ENCODE data around the gene FCGR2B. TPM values are rescaled to one million over a fixed set of nuclear protein-coding genes. Genes with fewer than 3 reads are reported as not detected.
"Not testable (repeated sequence)": the region's sequence is repeated elsewhere in the genome, so short reads cannot be mapped to it uniquely, and the experiment has no call there.

Gene FCGR2B
- total and polyA plus RNA-seq, 2 donors (not counting 3 experiments of a cell fraction or from before 2014, with no cell fraction given) = not detected

DNA sequence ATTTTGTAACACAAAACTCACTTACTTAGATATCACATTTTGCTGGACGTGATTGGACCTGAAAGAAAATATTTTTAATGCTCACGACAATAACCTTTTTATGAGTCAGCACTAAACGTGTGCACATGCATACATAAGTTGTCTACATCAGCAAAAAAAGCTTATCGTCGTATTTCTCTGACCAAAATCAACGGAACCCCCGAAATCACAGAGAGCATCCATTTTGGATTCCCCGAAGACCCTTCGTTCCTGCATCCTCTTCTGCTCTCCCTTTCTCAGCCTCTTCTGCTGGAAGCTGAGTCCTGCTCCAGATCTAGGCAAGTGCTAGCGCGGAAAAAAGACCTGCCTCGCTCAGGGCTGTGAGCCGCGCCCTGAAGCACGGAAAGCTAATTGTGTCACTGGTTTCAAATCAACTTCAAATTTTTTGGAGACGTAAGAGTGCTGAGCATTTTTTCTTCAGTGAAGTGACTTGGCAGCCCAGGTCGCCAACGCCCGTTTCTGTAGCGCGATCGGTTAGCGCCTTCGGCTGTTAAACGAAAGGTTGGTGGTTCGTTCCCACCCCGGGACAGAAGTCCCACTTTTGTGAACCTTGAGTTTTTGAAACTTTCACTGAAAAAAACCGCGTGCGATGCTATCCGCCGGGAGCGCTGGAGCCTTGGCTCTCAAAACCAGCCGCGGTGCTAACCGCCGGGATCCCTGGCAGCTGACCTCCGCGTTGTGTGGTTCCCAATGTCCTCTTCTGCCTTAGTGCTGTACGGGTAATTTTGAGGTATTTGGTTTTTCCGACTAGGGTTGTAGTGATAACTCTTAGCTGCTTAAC lies 41.6 kb upstream of the FCGR2B start:
- peak overlapping the region; percentile 19 to 88 (median 69) for H3K4me3 ChIP-seq (replicated peaks in 1 of 3; ENCODE audit: insufficient read depth in 1 of 3, low read depth in 1 of 3, low read length in 3 of 3)
- peak overlapping the region; percentile 99 for H2AFZ ChIP-seq (ENCODE audit: low read depth, low read length)
- H4K20me1 ChIP-seq (replicated peaks; ENCODE audit: control insufficient read depth, extremely low read depth, insufficient read depth, low read length); CTCF ChIA-PET; BruUV-seq (replicated peaks); H3K9me3 ChIP-seq (replicated peaks; ENCODE audit: control insufficient read depth, insufficient read depth, low read length); H3K27me3 ChIP-seq (ENCODE audit: control insufficient read depth in 2 of 2, insufficient read depth in 2 of 2, low read length in 2 of 2); H3K79me2 ChIP-seq (ENCODE audit: control insufficient read depth, insufficient read depth, low read length); dilution Hi-C loops (cut with MboI; ENCODE audit: extremely low pct_ligation_motif_present, low sequenced_read_pairs); H3K9me1 ChIP-seq (replicated peaks; ENCODE audit: control insufficient read depth, extremely low read depth, insufficient read depth, low read length); H3K4me1 ChIP-seq (ENCODE audit: control insufficient read depth, extremely low read depth, insufficient read depth, low read length); POLR2A ChIA-PET; H3K36me3 ChIP-seq (ENCODE audit: control insufficient read depth in 2 of 2, extremely low read depth in 1 of 2, insufficient read depth in 2 of 2, low read length in 2 of 2): not testable (repeated sequence)
- peak overlapping the region; percentile 29 for H3K27ac ChIP-seq (ENCODE audit: insufficient read depth, low read depth, low read length)
- peak overlapping the region; percentile 61 for H3K9ac ChIP-seq (replicated peaks; ENCODE audit: extremely low read depth, insufficient read depth, low read length)
- H3K4me2 ChIP-seq (ENCODE audit: insufficient read depth, low read length) = peak overlapping the region; percentile 88
- FAIRE-seq = peak; percentile 86
- intact Hi-C loops (cut with micrococcal nuclease) = loop anchor here (1.0 kb wide), 1 partner anchor 9 kb away; no protein-coding TSS in a partner anchor
- peak; percentile 61 for DNase-seq (ENCODE audit: low read depth, low spot score)

DNA sequence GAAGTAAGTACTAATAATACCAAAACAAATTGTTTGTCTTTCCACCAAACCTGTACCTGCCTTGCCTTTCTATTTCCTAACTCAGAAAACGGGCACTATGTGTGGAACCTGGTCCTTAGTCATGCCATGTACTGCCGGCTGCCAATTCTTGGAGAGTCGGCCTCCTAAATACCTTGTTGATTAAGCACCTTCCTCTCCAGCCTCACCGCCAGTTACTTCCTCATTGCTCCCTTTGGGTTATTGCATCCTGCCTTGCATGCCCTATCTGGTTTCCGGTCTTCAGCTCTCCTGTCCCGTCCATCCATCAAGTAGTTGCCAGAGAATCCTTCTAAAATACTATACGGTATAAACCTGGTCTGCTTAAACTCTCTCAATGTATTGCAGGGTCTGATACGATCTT lies 40.9 kb upstream of the FCGR2B start:
- H3K4me3 ChIP-seq (replicated peaks in 1 of 3; ENCODE audit: insufficient read depth in 1 of 3, low read depth in 1 of 3, low read length in 3 of 3); POLR2A ChIA-PET: not testable (repeated sequence)

DNA sequence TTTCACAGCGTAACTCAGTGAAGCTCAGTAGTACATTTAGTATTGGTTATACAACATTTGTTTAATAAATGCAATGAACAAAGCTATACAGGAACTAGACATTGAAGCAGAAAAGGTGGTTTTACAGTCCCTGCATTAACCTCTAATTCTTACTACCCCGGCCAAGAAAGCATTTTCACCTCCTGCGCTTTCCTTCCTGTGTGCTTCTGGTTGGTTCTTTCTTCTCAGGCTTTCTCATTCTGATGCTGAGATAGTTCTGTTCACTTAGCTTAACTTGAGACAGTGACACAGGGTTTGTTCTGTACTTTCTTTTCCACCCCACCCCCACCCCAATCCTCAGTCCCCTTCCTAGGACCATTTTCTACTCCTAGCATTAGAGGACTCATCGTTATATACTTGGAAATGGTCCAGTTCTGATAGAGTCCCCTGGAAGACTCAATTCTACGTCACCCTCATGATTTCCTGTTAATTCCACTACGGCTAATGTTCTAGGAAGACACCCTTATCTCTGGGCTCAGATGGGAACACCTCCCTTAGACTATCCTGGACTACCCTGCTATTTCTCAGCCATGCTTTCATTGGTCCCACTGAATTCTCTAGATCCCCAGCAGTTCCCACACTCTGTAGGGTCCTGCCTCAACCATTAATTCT lies 39.4 kb upstream of the FCGR2B start:
- H3K4me2 ChIP-seq (ENCODE audit: insufficient read depth, low read length); H3K27me3 ChIP-seq (ENCODE audit: control insufficient read depth in 2 of 2, insufficient read depth in 2 of 2, low read length in 2 of 2); intact Hi-C loops (cut with micrococcal nuclease); H3K79me2 ChIP-seq (ENCODE audit: control insufficient read depth, insufficient read depth, low read length); H3K9ac ChIP-seq (replicated peaks; ENCODE audit: extremely low read depth, insufficient read depth, low read length); H3K4me1 ChIP-seq (ENCODE audit: control insufficient read depth, extremely low read depth, insufficient read depth, low read length); H3K4me3 ChIP-seq (replicated peaks in 1 of 3; ENCODE audit: insufficient read depth in 1 of 3, low read depth in 1 of 3, low read length in 3 of 3); H2AFZ ChIP-seq (ENCODE audit: low read depth, low read length); H3K36me3 ChIP-seq (ENCODE audit: control insufficient read depth in 2 of 2, extremely low read depth in 1 of 2, insufficient read depth in 2 of 2, low read length in 2 of 2); H3K9me1 ChIP-seq (replicated peaks; ENCODE audit: control insufficient read depth, extremely low read depth, insufficient read depth, low read length); CTCF ChIA-PET; H3K9me3 ChIP-seq (replicated peaks; ENCODE audit: control insufficient read depth, insufficient read depth, low read length); POLR2A ChIA-PET; dilution Hi-C loops (cut with MboI; ENCODE audit: extremely low pct_ligation_motif_present, low sequenced_read_pairs); H3K27ac ChIP-seq (ENCODE audit: insufficient read depth, low read depth, low read length); FAIRE-seq; BruUV-seq (replicated peaks); DNase-seq (ENCODE audit: low read depth, low spot score); H4K20me1 ChIP-seq (replicated peaks; ENCODE audit: control insufficient read depth, extremely low read depth, insufficient read depth, low read length): not testable (repeated sequence)

More for the DNA sequence above, 40.9 kb upstream of the FCGR2B start:
- H3K36me3 ChIP-seq (ENCODE audit: control insufficient read depth in 2 of 2, extremely low read depth in 1 of 2, insufficient read depth in 2 of 2, low read length in 2 of 2); BruUV-seq (replicated peaks); H2AFZ ChIP-seq (ENCODE audit: low read depth, low read length); dilution Hi-C loops (cut with MboI; ENCODE audit: extremely low pct_ligation_motif_present, low sequenced_read_pairs); H3K79me2 ChIP-seq (ENCODE audit: control insufficient read depth, insufficient read depth, low read length); H3K9me3 ChIP-seq (replicated peaks; ENCODE audit: control insufficient read depth, insufficient read depth, low read length); CTCF ChIA-PET; H4K20me1 ChIP-seq (replicated peaks; ENCODE audit: control insufficient read depth, extremely low read depth, insufficient read depth, low read length); DNase-seq (ENCODE audit: low read depth, low spot score); H3K9me1 ChIP-seq (replicated peaks; ENCODE audit: control insufficient read depth, extremely low read depth, insufficient read depth, low read length); H3K27me3 ChIP-seq (ENCODE audit: control insufficient read depth in 2 of 2, insufficient read depth in 2 of 2, low read length in 2 of 2); FAIRE-seq; H3K27ac ChIP-seq (ENCODE audit: insufficient read depth, low read depth, low read length); H3K9ac ChIP-seq (replicated peaks; ENCODE audit: extremely low read depth, insufficient read depth, low read length); H3K4me1 ChIP-seq (ENCODE audit: control insufficient read depth, extremely low read depth, insufficient read depth, low read length); intact Hi-C loops (cut with micrococcal nuclease): not testable (repeated sequence)
- peak overlapping the region; percentile 88 for H3K4me2 ChIP-seq (ENCODE audit: insufficient read depth, low read length)

DNA sequence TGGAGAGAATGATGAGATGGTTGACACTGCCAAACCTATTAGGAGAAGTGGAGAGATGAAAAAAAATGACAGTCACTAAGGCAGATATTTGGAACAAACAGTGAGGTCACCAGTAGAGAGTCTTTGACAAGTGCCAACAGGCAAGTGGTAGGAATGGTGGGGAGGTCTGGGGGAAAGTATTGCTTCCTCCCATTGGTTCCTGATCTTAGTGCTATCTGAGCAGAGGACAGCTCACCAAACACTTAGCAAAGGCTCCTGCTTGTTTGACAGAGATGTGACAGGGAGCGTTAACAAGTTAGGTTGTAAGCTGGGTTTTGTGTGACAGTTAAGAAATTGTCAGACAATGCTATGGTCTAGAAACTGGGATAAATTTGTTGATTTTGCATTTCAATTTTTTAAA lies 38.3 kb upstream of the FCGR2B start:
- H3K79me2 ChIP-seq (ENCODE audit: control insufficient read depth, insufficient read depth, low read length); H3K27ac ChIP-seq (ENCODE audit: insufficient read depth, low read depth, low read length); H4K20me1 ChIP-seq (replicated peaks; ENCODE audit: control insufficient read depth, extremely low read depth, insufficient read depth, low read length); intact Hi-C loops (cut with micrococcal nuclease); H3K27me3 ChIP-seq (ENCODE audit: control insufficient read depth in 2 of 2, insufficient read depth in 2 of 2, low read length in 2 of 2); POLR2A ChIA-PET; dilution Hi-C loops (cut with MboI; ENCODE audit: extremely low pct_ligation_motif_present, low sequenced_read_pairs); H3K4me1 ChIP-seq (ENCODE audit: control insufficient read depth, extremely low read depth, insufficient read depth, low read length); H3K9me1 ChIP-seq (replicated peaks; ENCODE audit: control insufficient read depth, extremely low read depth, insufficient read depth, low read length); H3K4me3 ChIP-seq (replicated peaks in 1 of 3; ENCODE audit: insufficient read depth in 1 of 3, low read depth in 1 of 3, low read length in 3 of 3); BruUV-seq (replicated peaks); H2AFZ ChIP-seq (ENCODE audit: low read depth, low read length); FAIRE-seq; H3K9me3 ChIP-seq (replicated peaks; ENCODE audit: control insufficient read depth, insufficient read depth, low read length); CTCF ChIA-PET; H3K36me3 ChIP-seq (ENCODE audit: control insufficient read depth in 2 of 2, extremely low read depth in 1 of 2, insufficient read depth in 2 of 2, low read length in 2 of 2); H3K4me2 ChIP-seq (ENCODE audit: insufficient read depth, low read length); DNase-seq (ENCODE audit: low read depth, low spot score); H3K9ac ChIP-seq (replicated peaks; ENCODE audit: extremely low read depth, insufficient read depth, low read length): not testable (repeated sequence)

Measured in endothelial cell of umbilical vein (primary cell).